Measurements from ENCODE around the gene PHLDA1. TPM values are rescaled to one million over a fixed set of nuclear protein-coding genes. Genes with fewer than 3 reads are reported as not detected.
A peak's percentile ranks its signal among the peaks of the same experiment; 100 is the strongest.

The PHLDA1 gene
- total and polyA plus RNA-seq, 2 experiments from 2014 or later, result 35.7 to 36.2 TPM

DNA sequence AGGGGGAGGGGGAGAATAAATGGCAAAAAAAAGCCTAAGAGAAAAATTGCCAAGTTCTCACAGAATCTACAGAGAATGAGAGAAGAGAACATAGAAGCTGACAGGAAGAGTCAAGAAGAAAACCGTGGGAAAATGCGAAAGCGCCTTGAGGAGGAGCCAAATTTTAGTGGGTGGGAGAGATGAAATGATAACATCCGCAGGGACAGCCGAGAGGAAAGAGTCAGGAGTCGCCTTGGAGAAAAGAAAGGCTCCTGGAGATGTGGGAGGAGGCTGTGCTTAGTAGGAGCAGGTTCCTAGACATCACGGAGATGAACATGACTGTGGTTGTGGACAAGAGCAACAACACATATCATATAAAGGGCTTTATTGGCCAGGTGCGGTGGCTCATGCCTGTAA lies 49.4 kb downstream of the PHLDA1 start:
- no peaks in the 10 kb centered on the region for H3K9me3 ChIP-seq (ENCODE audit: low read depth)
- no peak overlapping the region for H3K4me2 ChIP-seq (ENCODE audit: unreplicated experiment)
- no peak for DNase-seq
- no peak overlapping the region for H2AFZ ChIP-seq
- no peaks in the 10 kb centered on the region for H3K27me3 ChIP-seq (replicated peaks; ENCODE audit: insufficient read depth)
- TF ChIP-seq EZH2 (IDR thresholded peaks at IDR 0.05; ENCODE audit: insufficient read depth, poor library complexity, severe bottlenecking) (no peak), EZH2phosphoT487 (IDR thresholded peaks at IDR 0.05; ENCODE audit: insufficient read depth, low read depth) (no peak)
- H3K9me2 ChIP-seq (ENCODE audit: insufficient read depth), result no peaks in the 10 kb centered on the region
- 97 to 98% methylated on average over 8 of the region's 8 CpGs for WGBS, 2 experiments (ENCODE audit: low coverage in 1 of 2, low lambda C conversion rate in 2 of 2, missing lambda C conversion rate in 2 of 2)
- peaks cover 28% of the 10 kb centered on the region for H3F3A ChIP-seq (ENCODE audit: insufficient read depth)
- no peak overlapping the region for H3K27ac ChIP-seq
- in situ Hi-C loops (cut with MboI), result no loop called here
- H3K79me2 ChIP-seq (ENCODE audit: insufficient read depth), result no peaks in the 10 kb centered on the region
- H3K36me3 ChIP-seq (ENCODE audit: low read depth), result no peaks in the 10 kb centered on the region
- no peak overlapping the region for H3K9ac ChIP-seq
- H4K20me1 ChIP-seq (ENCODE audit: insufficient read depth), result no peaks in the 10 kb centered on the region
- H3K4me1 ChIP-seq (ENCODE audit: insufficient read depth), result peaks cover 32% of the 10 kb centered on the region
- no peak overlapping the region for H3K4me3 ChIP-seq

DNA sequence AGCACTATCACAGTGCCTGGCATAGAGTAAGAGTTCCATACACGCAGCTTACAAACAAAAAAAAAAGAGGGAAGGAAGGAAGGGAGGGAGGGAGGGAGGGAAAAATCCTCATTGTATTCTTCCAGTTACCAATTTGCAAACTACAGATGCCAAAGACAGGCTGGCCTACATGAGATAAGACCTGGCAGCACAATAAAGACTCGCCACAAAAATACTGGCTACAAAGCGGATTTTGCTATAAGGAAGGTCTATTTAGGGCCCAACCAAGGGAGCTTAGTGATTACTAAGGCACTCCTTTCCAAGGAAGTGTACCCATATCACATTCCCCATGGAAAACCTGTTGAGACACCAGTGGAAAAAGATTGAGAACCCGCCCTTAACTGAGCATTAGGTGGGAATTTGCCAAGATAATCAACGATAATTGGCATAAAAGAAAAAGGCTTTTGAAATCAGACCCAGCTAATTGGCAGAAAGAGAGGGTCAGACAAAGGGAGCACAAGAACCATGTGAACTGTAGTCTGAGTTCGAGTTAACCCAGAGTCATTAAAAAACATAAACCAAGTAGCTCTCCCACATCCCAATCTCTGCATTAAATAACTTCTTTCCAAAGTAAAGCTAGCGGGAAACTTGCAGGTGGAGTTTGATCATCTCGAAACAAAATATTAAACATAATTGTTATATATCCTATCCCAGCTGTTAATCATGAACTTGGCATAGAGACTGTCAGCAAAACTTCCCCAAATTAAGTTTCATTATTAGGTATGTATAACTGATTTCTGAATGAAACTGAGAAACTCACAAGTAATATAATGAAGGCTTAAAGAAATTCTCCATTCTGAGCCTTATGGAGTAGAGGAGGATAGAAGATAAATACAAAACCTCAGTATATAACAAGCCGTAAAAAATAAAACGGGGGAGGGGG lies 50.1 kb downstream of the PHLDA1 start:
- TF ChIP-seq EZH2phosphoT487 (IDR thresholded peaks at IDR 0.05; ENCODE audit: insufficient read depth, low read depth) (no peak), EZH2 (IDR thresholded peaks at IDR 0.05; ENCODE audit: insufficient read depth, poor library complexity, severe bottlenecking) (no peak)
- no peaks in the 10 kb centered on the region for H3K9me2 ChIP-seq (ENCODE audit: insufficient read depth)
- DNase-seq, result no peak
- H3K4me1 ChIP-seq (ENCODE audit: insufficient read depth), result peaks cover 34% of the 10 kb centered on the region
- in situ Hi-C loops (cut with MboI), result no loop called here
- no peaks in the 10 kb centered on the region for H4K20me1 ChIP-seq (ENCODE audit: insufficient read depth)
- H2AFZ ChIP-seq, result no peak overlapping the region
- H3K4me2 ChIP-seq (ENCODE audit: unreplicated experiment), result no peak overlapping the region
- no peak overlapping the region for H3K4me3 ChIP-seq
- H3K27me3 ChIP-seq (replicated peaks; ENCODE audit: insufficient read depth), result no peaks in the 10 kb centered on the region
- 95 to 96% methylated on average over 10 of the region's 10 CpGs for WGBS, 2 experiments (ENCODE audit: low coverage in 1 of 2, low lambda C conversion rate in 2 of 2, missing lambda C conversion rate in 2 of 2)
- H3K36me3 ChIP-seq (ENCODE audit: low read depth), result no peaks in the 10 kb centered on the region
- H3K9me3 ChIP-seq (ENCODE audit: low read depth), result no peaks in the 10 kb centered on the region
- no peak overlapping the region for H3K27ac ChIP-seq
- peaks cover 34% of the 10 kb centered on the region for H3F3A ChIP-seq (ENCODE audit: insufficient read depth)
- H3K9ac ChIP-seq, result no peak overlapping the region
- no peaks in the 10 kb centered on the region for H3K79me2 ChIP-seq (ENCODE audit: insufficient read depth)

DNA sequence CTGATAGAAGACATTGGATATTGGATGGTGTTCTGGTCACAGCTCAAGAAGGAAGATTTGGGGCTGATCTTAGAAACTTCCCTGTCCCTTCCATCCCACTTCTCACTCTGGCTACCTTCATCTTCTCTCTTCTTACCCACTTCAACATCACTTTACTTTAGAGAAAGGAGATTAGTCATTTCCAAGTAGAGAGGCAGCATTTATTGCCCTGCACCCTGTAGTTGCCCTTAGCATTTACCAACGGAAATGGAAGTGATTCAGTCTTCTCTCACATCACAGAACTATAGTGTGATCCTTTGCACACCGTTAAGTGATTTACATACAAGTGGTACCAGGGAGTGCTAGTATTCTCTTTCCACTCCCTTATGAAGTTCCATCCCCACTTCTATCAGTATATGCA lies 52.4 kb downstream of the PHLDA1 start:
- Histone ChIP-seq H3F3A (ENCODE audit: insufficient read depth) (peaks cover 34% of the 10 kb centered on the region), H2AFZ (peak overlapping the region; percentile 23; the same call in 1 of the 2 replicates), H3K9ac (peak overlapping the region; percentile 74), H3K36me3 (ENCODE audit: low read depth) (no peaks in the 10 kb centered on the region), H3K27me3 (replicated peaks; ENCODE audit: insufficient read depth) (no peaks in the 10 kb centered on the region), H3K4me2 (ENCODE audit: unreplicated experiment) (peak overlapping the region; percentile 72), H3K4me3 (no peak overlapping the region), H3K4me1 (ENCODE audit: insufficient read depth) (peaks cover 34% of the 10 kb centered on the region), H3K27ac (peak overlapping the region; percentile 95), H3K79me2 (ENCODE audit: insufficient read depth) (no peaks in the 10 kb centered on the region), H3K9me3 (ENCODE audit: low read depth) (no peaks in the 10 kb centered on the region), H3K9me2 (ENCODE audit: insufficient read depth) (no peaks in the 10 kb centered on the region), H4K20me1 (ENCODE audit: insufficient read depth) (no peaks in the 10 kb centered on the region)
- in situ Hi-C loops (cut with MboI), result no loop called here
- TF ChIP-seq EZH2 (IDR thresholded peaks at IDR 0.05; ENCODE audit: insufficient read depth, poor library complexity, severe bottlenecking) (no peak), EZH2phosphoT487 (IDR thresholded peaks at IDR 0.05; ENCODE audit: insufficient read depth, low read depth) (no peak)
- peak; percentile 70 for DNase-seq
- 2 to 6% methylated on average over 2 of the region's 2 CpGs for WGBS, 2 experiments (ENCODE audit: low coverage in 1 of 2, low lambda C conversion rate in 2 of 2, missing lambda C conversion rate in 2 of 2)

DNA sequence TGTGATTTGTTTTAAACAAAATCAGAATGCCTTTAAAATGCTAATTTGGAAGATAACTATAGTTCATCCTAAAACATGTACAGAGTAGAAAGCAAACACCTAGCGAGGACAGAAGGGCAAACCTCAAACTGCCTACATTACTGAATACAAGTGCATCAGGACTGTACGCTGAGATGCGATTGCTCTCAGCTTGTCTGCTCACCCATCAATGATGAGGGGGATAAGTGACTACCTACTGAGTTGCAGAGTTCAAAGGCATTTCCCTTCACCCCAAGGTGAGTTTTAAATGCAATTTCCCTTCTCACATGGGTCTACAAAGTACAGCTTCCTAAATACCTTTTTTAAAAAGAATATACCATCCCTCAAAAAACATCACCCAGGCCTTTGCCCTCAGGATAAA lies 52.9 kb downstream of the PHLDA1 start:
- Histone ChIP-seq H3K79me2 (ENCODE audit: insufficient read depth) (no peaks in the 10 kb centered on the region), H3K9ac (peak overlapping the region; percentile 74), H3K27me3 (replicated peaks; ENCODE audit: insufficient read depth) (no peaks in the 10 kb centered on the region), H3K9me3 (ENCODE audit: low read depth) (no peaks in the 10 kb centered on the region), H3F3A (ENCODE audit: insufficient read depth) (peaks cover 34% of the 10 kb centered on the region), H3K36me3 (ENCODE audit: low read depth) (no peaks in the 10 kb centered on the region), H3K4me3 (peak overlapping the region; percentile 14; the same call in 1 of the 2 replicates), H4K20me1 (ENCODE audit: insufficient read depth) (no peaks in the 10 kb centered on the region), H3K9me2 (ENCODE audit: insufficient read depth) (no peaks in the 10 kb centered on the region), H2AFZ (peak overlapping the region; percentile 60), H3K4me1 (ENCODE audit: insufficient read depth) (peaks cover 34% of the 10 kb centered on the region), H3K4me2 (ENCODE audit: unreplicated experiment) (peak overlapping the region; percentile 72), H3K27ac (peak overlapping the region; percentile 95)
- in situ Hi-C loops (cut with MboI), result no loop called here
- TF ChIP-seq EZH2phosphoT487 (IDR thresholded peaks at IDR 0.05; ENCODE audit: insufficient read depth, low read depth) (no peak), EZH2 (IDR thresholded peaks at IDR 0.05; ENCODE audit: insufficient read depth, poor library complexity, severe bottlenecking) (no peak)
- DNase-seq, result no peak
- 97 to 99% methylated on average over 3 of the region's 3 CpGs for WGBS, 2 experiments (ENCODE audit: low coverage in 1 of 2, low lambda C conversion rate in 2 of 2, missing lambda C conversion rate in 2 of 2)

Measured in GM23248 (cell line).